GM23338 (cell line): ENCODE data around the gene GLOD5.

Experiments
- CREB1 ChIP-seq: fragments of 250-450 bp; sonication (Bioruptor Pico); IDR thresholded peaks from 2 replicates; pipeline ENCODE4 v1.5.0; 2020; ENCODE audit warnings: low read depth, mild to moderate bottlenecking, moderate library complexity
- EZH2 ChIP-seq: fragments of 200-600 bp; sonication (generic); IDR thresholded peaks from one replicate; pipeline ENCODE4 v1.8.0; 2017; ENCODE audit warnings: antibody characterized with exemption, mild to moderate bottlenecking, low read depth; ENCODE audit not compliant: unreplicated experiment
- EZH2phosphoT487 ChIP-seq: fragments of 200-600 bp; sonication (generic); IDR thresholded peaks from one replicate; pipeline ENCODE4 v1.8.1; 2018; ENCODE audit warnings: antibody characterized with exemption; ENCODE audit not compliant: unreplicated experiment
- JUNB ChIP-seq: IDR thresholded peaks from one replicate; pipeline ENCODE4 v1.6.1; 2016; ENCODE audit warnings: antibody characterized with exemption; ENCODE audit not compliant: unreplicated experiment
- POLR2AphosphoS5 ChIP-seq: IDR thresholded peaks from 2 replicates; pipeline ENCODE4 v1.6.1; 2016; ENCODE audit warnings: antibody characterized with exemption, low read depth
- STAT1 ChIP-seq: IDR thresholded peaks from one replicate; pipeline ENCODE4 v1.6.1; 2016; ENCODE audit warnings: antibody characterized with exemption; ENCODE audit not compliant: unreplicated experiment
- TF ChIP-seq, protein P1 (sequence below), 2 experiments: fragments of 200-600 bp in 1 of 2; sonication (generic) in 1 of 2; conservative IDR thresholded peaks; 2 replicates each; pipeline versions ENCODE4 v1.5.1 to v1.6.1; 2016 to 2017; ENCODE audit warnings: antibody characterized with exemption in 2 of 2, low read depth in 2 of 2, mild to moderate bottlenecking in 2 of 2, moderate library complexity in 1 of 2
- TF ChIP-seq, protein P2 (sequence below): IDR thresholded peaks from 2 replicates; pipeline ENCODE4 v1.6.1; 2016; ENCODE audit warnings: antibody characterized with exemption
- TF ChIP-seq, protein P3 (sequence below): IDR thresholded peaks from one replicate; pipeline ENCODE4 v1.6.1; 2018; ENCODE audit warnings: antibody characterized with exemption; ENCODE audit not compliant: unreplicated experiment

DNA sequence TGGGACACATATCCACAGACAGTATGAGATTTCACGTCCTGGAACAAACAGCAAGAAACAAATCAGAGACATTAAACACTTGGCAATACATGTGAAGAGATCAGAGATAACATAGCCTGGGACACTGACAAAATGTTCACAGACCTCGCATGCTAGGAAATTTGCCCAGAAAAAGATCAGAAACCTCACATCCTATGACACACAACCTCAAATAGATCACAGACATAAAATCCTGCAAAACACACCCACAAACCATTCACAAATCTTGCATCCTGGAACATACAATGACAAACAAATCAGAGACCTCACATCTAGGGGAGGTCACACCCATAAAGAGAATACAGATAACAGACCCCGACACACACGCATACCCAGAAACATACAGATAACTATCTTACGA is 47.0 kb upstream of the GLOD5 start:
- TF ChIP-seq, protein P1, sequence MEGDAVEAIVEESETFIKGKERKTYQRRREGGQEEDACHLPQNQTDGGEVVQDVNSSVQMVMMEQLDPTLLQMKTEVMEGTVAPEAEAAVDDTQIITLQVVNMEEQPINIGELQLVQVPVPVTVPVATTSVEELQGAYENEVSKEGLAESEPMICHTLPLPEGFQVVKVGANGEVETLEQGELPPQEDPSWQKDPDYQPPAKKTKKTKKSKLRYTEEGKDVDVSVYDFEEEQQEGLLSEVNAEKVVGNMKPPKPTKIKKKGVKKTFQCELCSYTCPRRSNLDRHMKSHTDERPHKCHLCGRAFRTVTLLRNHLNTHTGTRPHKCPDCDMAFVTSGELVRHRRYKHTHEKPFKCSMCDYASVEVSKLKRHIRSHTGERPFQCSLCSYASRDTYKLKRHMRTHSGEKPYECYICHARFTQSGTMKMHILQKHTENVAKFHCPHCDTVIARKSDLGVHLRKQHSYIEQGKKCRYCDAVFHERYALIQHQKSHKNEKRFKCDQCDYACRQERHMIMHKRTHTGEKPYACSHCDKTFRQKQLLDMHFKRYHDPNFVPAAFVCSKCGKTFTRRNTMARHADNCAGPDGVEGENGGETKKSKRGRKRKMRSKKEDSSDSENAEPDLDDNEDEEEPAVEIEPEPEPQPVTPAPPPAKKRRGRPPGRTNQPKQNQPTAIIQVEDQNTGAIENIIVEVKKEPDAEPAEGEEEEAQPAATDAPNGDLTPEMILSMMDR (conservative IDR thresholded peaks at IDR 0.05; ENCODE audit: low read depth in 2 of 2): no peak
- TF ChIP-seq POLR2AphosphoS5 (no peak), EZH2phosphoT487 (no peak), EZH2 (no peak), CREB1 (CRISPR knock-in tag) (no peak), JUNB (no peak), STAT1 (no peak)
- TF ChIP-seq, protein P2, sequence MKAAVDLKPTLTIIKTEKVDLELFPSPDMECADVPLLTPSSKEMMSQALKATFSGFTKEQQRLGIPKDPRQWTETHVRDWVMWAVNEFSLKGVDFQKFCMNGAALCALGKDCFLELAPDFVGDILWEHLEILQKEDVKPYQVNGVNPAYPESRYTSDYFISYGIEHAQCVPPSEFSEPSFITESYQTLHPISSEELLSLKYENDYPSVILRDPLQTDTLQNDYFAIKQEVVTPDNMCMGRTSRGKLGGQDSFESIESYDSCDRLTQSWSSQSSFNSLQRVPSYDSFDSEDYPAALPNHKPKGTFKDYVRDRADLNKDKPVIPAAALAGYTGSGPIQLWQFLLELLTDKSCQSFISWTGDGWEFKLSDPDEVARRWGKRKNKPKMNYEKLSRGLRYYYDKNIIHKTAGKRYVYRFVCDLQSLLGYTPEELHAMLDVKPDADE: no peak
- TF ChIP-seq, protein P3, sequence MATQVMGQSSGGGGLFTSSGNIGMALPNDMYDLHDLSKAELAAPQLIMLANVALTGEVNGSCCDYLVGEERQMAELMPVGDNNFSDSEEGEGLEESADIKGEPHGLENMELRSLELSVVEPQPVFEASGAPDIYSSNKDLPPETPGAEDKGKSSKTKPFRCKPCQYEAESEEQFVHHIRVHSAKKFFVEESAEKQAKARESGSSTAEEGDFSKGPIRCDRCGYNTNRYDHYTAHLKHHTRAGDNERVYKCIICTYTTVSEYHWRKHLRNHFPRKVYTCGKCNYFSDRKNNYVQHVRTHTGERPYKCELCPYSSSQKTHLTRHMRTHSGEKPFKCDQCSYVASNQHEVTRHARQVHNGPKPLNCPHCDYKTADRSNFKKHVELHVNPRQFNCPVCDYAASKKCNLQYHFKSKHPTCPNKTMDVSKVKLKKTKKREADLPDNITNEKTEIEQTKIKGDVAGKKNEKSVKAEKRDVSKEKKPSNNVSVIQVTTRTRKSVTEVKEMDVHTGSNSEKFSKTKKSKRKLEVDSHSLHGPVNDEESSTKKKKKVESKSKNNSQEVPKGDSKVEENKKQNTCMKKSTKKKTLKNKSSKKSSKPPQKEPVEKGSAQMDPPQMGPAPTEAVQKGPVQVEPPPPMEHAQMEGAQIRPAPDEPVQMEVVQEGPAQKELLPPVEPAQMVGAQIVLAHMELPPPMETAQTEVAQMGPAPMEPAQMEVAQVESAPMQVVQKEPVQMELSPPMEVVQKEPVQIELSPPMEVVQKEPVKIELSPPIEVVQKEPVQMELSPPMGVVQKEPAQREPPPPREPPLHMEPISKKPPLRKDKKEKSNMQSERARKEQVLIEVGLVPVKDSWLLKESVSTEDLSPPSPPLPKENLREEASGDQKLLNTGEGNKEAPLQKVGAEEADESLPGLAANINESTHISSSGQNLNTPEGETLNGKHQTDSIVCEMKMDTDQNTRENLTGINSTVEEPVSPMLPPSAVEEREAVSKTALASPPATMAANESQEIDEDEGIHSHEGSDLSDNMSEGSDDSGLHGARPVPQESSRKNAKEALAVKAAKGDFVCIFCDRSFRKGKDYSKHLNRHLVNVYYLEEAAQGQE: no peak
